GM12878 (cell line): ENCODE measurements around the gene ARHGAP27. TPM values are rescaled to one million over a fixed set of nuclear protein-coding genes. Genes with fewer than 3 reads are reported as not detected.

Source experiments
- BCL11A ChIP-seq: IDR thresholded peaks from 2 replicates; pipeline ENCODE4 v1.6.1; 2011; ENCODE audit warnings: low read depth, low read length
- BHLHE40 ChIP-seq, 2 experiments: fragments of 450-650 bp in 1 of 2; IDR thresholded peaks; 2 replicates each; pipeline ENCODE4 v1.6.1; 2011 to 2017; ENCODE audit warnings: low read depth in 2 of 2, borderline replicate concordance in 1 of 2, improper control_type of control experiment in 1 of 2, low read length in 1 of 2, mild to moderate bottlenecking in 1 of 2
- CEBPB ChIP-seq, 2 experiments: fragments of 150-350 bp in 1 of 2; IDR thresholded peaks; 2 replicates each; pipeline ENCODE4 v1.6.1; 2012 to 2014; ENCODE audit warnings: low read depth in 2 of 2, low read length in 2 of 2, borderline replicate concordance in 1 of 2, inconsistent platforms in 1 of 2
- EP300 ChIP-seq, 2 experiments: fragments of 150-350 bp in 1 of 2; IDR thresholded peaks; 2 replicates each; pipeline ENCODE4 v1.6.1; 2011 to 2012; ENCODE audit warnings: low read depth in 2 of 2, low read length in 2 of 2, borderline replicate concordance in 1 of 2, improper control_type of control experiment in 1 of 2, inconsistent platforms in 1 of 2; ENCODE audit not compliant: control insufficient read depth in 1 of 2
- IKZF2 ChIP-seq, 2 experiments: fragments of 450-650 bp; IDR thresholded peaks; 2 replicates each; pipeline ENCODE4 v1.6.1; 2017; ENCODE audit warnings: mild to moderate bottlenecking in 2 of 2, moderate library complexity in 2 of 2
- MTA3 ChIP-seq: IDR thresholded peaks from 2 replicates; pipeline ENCODE4 v1.6.1; 2012; ENCODE audit warnings: low read length, inconsistent platforms, borderline replicate concordance
- NBN ChIP-seq: fragments of 450-650 bp; IDR thresholded peaks from 2 replicates; pipeline ENCODE4 v1.6.1; 2016
- NR2C2 ChIP-seq: IDR thresholded peaks from 2 replicates; pipeline ENCODE4 v1.6.1; 2011; ENCODE audit warnings: borderline replicate concordance, low read depth; ENCODE audit not compliant: control insufficient read depth, insufficient read length
- RBBP5 ChIP-seq: fragments of 200-600 bp; sonication (generic); conservative IDR thresholded peaks from 2 replicates; pipeline ENCODE4 v1.6.1; 2016
- SIX5 ChIP-seq: IDR thresholded peaks from 2 replicates; pipeline ENCODE4 v1.6.1; 2011; ENCODE audit warnings: mild to moderate bottlenecking, low read depth, low read length, moderate library complexity; ENCODE audit not compliant: severe bottlenecking
- SMAD1 ChIP-seq: fragments of 450-650 bp; IDR thresholded peaks from 2 replicates; pipeline ENCODE4 v1.6.1; 2018; ENCODE audit warnings: mild to moderate bottlenecking, low read depth; ENCODE audit not compliant: partially characterized antibody
- STAT3 ChIP-seq: IDR thresholded peaks from 2 replicates; pipeline ENCODE4 v1.6.1; 2011; ENCODE audit warnings: low read depth, low read length, improper control_type of control experiment
- SUPT20H ChIP-seq: IDR thresholded peaks from 2 replicates; pipeline ENCODE4 v1.6.1; 2011; ENCODE audit warnings: low read depth, mild to moderate bottlenecking, low read length, moderate library complexity, borderline replicate concordance; ENCODE audit not compliant: control insufficient read depth
- TCF12 ChIP-seq: IDR thresholded peaks from 2 replicates; pipeline ENCODE4 v1.6.1; 2011; ENCODE audit warnings: low read depth, mild to moderate bottlenecking, low read length
- YY1 ChIP-seq: IDR thresholded peaks from 2 replicates; pipeline ENCODE4 v1.6.1; 2011; ENCODE audit warnings: low read depth, mild to moderate bottlenecking, low read length
- ZBTB40 ChIP-seq: fragments of 450-650 bp; IDR thresholded peaks from 2 replicates; pipeline ENCODE4 v1.6.1; 2016; ENCODE audit warnings: mild to moderate bottlenecking, moderate library complexity, borderline replicate concordance
- ZNF207 ChIP-seq: fragments of 450-650 bp; IDR thresholded peaks from 2 replicates; pipeline ENCODE4 v1.6.1; 2014; ENCODE audit warnings: antibody characterized with exemption, mild to moderate bottlenecking, borderline replicate concordance
- ZZZ3 ChIP-seq: IDR thresholded peaks from 2 replicates; pipeline ENCODE4 v1.6.1; 2011; ENCODE audit warnings: low read depth; ENCODE audit not compliant: control insufficient read depth, insufficient read length
- polyA plus RNA-seq, 11 experiments: library from polyadenylated mRNA; depleted of rRNA in 4 of 11; unstranded in 6 of 11; stranded (reverse) in 5 of 11; fragments of >200 nt; fragmentation: Nextera tagmentation in 4 of 11; fragmentation: Illumina TruSeq in 1 of 11; extraction: Ambion mirVana in 4 of 11; extraction: Trizol in 1 of 11; gene quantifications; 1 replicate in 1 of 11; 2 replicates in 10 of 11; pipeline versions ENCODE4 v1.2.1 to v1.2.3, GENCODE V29; 2011 to 2016; ENCODE audit warnings: inconsistent platforms in 2 of 11, missing spikeins in 2 of 11, low read depth in 1 of 11
- total RNA-seq, 4 experiments: library from RNA; depleted of rRNA in 3 of 4; stranded (reverse); fragments of >200 nt in 3 of 4; fragmentation: Illumina TruSeq in 1 of 4; extraction: Trizol in 1 of 4; gene quantifications; 2 replicates each; pipeline versions ENCODE4 v1.2.1 to v1.2.3, GENCODE V29; 2013 to 2021
- TF ChIP-seq, protein P1 (sequence below): fragments of 450-650 bp; IDR thresholded peaks from 2 replicates; pipeline ENCODE4 v1.6.1; 2018; ENCODE audit warnings: mild to moderate bottlenecking, low read depth, moderate library complexity; ENCODE audit not compliant: partially characterized antibody
- TF ChIP-seq, protein P2 (sequence below): fragments of 150-350 bp; IDR thresholded peaks from 2 replicates; pipeline ENCODE4 v1.6.1; 2014; ENCODE audit warnings: mild to moderate bottlenecking, low read depth, low read length

The ARHGAP27 gene
- total and polyA plus RNA-seq, 10 of the 15 experiments (the other 5 are each of a cell fraction or from before 2014, with no cell fraction given), result 0.64 to 45.7 (median 17.7) TPM

DNA sequence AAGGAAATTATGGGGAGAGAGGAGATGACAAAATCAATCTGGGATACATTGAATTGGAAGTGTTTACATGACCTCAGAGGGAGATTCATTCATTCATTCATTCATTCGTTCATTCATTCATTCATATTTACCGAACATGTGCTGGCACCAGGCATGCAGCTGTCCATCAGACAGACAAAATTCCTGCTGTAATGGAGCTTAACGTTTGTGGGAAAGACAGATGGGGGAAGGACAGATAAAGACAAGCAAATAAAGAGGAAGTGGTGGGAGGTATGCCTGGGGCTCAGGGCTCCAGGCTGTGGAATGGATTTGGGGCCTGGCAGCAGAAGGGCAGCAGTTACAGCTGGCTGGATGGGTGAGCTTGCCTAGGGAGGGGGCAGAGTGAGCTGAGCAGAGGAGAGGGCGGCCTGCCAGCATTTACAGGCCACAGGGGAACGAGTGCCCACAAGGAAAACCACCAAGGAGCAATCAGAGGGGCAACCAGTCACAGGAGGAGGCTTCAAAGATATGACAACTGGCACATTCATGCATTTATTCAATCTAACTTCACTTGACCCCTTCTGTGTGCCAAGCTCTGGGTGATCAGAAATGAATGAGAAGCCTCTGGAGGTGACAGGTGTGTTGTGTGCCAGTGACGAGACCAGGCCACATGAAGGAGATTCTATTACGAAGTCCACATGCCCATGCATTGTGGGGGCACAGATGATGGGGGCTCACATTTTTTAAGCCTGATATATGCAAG is 48.5 kb downstream of the ARHGAP27 start (continued):
- TF ChIP-seq, protein P1, sequence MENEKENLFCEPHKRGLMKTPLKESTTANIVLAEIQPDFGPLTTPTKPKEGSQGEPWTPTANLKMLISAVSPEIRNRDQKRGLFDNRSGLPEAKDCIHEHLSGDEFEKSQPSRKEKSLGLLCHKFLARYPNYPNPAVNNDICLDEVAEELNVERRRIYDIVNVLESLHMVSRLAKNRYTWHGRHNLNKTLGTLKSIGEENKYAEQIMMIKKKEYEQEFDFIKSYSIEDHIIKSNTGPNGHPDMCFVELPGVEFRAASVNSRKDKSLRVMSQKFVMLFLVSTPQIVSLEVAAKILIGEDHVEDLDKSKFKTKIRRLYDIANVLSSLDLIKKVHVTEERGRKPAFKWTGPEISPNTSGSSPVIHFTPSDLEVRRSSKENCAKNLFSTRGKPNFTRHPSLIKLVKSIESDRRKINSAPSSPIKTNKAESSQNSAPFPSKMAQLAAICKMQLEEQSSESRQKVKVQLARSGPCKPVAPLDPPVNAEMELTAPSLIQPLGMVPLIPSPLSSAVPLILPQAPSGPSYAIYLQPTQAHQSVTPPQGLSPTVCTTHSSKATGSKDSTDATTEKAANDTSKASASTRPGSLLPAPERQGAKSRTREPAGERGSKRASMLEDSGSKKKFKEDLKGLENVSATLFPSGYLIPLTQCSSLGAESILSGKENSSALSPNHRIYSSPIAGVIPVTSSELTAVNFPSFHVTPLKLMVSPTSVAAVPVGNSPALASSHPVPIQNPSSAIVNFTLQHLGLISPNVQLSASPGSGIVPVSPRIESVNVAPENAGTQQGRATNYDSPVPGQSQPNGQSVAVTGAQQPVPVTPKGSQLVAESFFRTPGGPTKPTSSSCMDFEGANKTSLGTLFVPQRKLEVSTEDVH, result no peak
- TF ChIP-seq SMAD1 (no peak), RBBP5 (no peak), CEBPB (IDR thresholded peaks at IDR 0.05; ENCODE audit: borderline replicate concordance in 1 of 2, low read depth in 2 of 2, low read length in 2 of 2) (no peak), SUPT20H (no peak), BCL11A (no peak), IKZF2 (IDR thresholded peaks at IDR 0.05) (0 out of 4 replicates have a peak, but pooled peaks of 1 of the 2 experiments have one; percentile 12), SIX5 (no peak), STAT3 (no peak), BHLHE40 (IDR thresholded peaks at IDR 0.05; ENCODE audit: borderline replicate concordance in 1 of 2, low read depth in 2 of 2, low read length in 1 of 2) (no peak), EP300 (IDR thresholded peaks at IDR 0.05; ENCODE audit: borderline replicate concordance in 1 of 2, control insufficient read depth in 1 of 2, low read depth in 2 of 2, low read length in 2 of 2) (no peak), TCF12 (no peak), MTA3 (no peak), NBN (no peak), ZNF207 (no peak), NR2C2 (no peak), YY1 (no peak), ZZZ3 (no peak), ZBTB40 (no peak)
- TF ChIP-seq, protein P2, sequence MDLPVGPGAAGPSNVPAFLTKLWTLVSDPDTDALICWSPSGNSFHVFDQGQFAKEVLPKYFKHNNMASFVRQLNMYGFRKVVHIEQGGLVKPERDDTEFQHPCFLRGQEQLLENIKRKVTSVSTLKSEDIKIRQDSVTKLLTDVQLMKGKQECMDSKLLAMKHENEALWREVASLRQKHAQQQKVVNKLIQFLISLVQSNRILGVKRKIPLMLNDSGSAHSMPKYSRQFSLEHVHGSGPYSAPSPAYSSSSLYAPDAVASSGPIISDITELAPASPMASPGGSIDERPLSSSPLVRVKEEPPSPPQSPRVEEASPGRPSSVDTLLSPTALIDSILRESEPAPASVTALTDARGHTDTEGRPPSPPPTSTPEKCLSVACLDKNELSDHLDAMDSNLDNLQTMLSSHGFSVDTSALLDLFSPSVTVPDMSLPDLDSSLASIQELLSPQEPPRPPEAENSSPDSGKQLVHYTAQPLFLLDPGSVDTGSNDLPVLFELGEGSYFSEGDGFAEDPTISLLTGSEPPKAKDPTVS, result no peak
